Neural cell (in vitro differentiated cells): ENCODE data around the gene AGBL5. TPM values are rescaled to one million over a fixed set of nuclear protein-coding genes. Genes with fewer than 3 reads are reported as not detected.

Source experiments
- H2AFZ ChIP-seq: fragments of 200-600, 300-800 bp; sonication (generic), shearing (Covaris generic); 2 replicates; pipeline ENCODE4 v1.6.0; 2014; ENCODE audit warnings: low read depth, mild to moderate bottlenecking, antibody characterized with exemption, low read length, moderate library complexity
- H3F3A ChIP-seq: fragments of 200-600 bp; shearing (Covaris generic); 2 replicates; pipeline ENCODE4 v1.6.1; 2016; ENCODE audit warnings: mild to moderate bottlenecking, moderate library complexity, mixed read lengths, antibody characterized with exemption, low read length; ENCODE audit not compliant: insufficient read depth, poor library complexity, severe bottlenecking
- H3K27ac ChIP-seq: fragments of 200-600, 300-800 bp; sonication (generic), shearing (Covaris generic); 2 replicates; pipeline ENCODE4 v1.5.1; 2014; ENCODE audit warnings: mild to moderate bottlenecking, low read length, moderate library complexity
- H3K27me3 ChIP-seq: fragments of 300-800, 200-600 bp; sonication (generic), shearing (Covaris generic); 2 replicates; pipeline ENCODE4 v1.6.0; 2014; ENCODE audit warnings: mild to moderate bottlenecking, low read depth, low read length, moderate library complexity; ENCODE audit not compliant: insufficient read depth
- H3K36me3 ChIP-seq: fragments of 300-800, 200-600 bp; sonication (generic), shearing (Covaris generic); 2 replicates; pipeline ENCODE4 v1.5.1; 2014; ENCODE audit warnings: mild to moderate bottlenecking, antibody characterized with exemption, low read length, moderate library complexity; ENCODE audit not compliant: insufficient read depth
- H3K4me2 ChIP-seq: fragments of 300-800, 200-600 bp; sonication (generic), shearing (Covaris generic); 2 replicates; pipeline ENCODE4 v1.6.0; 2014; ENCODE audit warnings: mild to moderate bottlenecking, low read length
- H3K4me3 ChIP-seq: fragments of 300-800, 200-600 bp; sonication (generic), shearing (Covaris generic); 2 replicates; pipeline ENCODE4 v1.5.1; 2014; ENCODE audit warnings: mild to moderate bottlenecking, low read length, moderate library complexity
- H3K79me2 ChIP-seq: fragments of 200-600 bp; shearing (Covaris generic); replicated peaks from 2 replicates; pipeline ENCODE4 v1.6.0; 2014; ENCODE audit warnings: mild to moderate bottlenecking, low read length, moderate library complexity; ENCODE audit not compliant: insufficient read depth
- H3K9ac ChIP-seq: fragments of 300-800, 200-600 bp; sonication (generic), shearing (Covaris generic); 2 replicates; pipeline ENCODE4 v1.6.1; 2016; ENCODE audit warnings: mild to moderate bottlenecking, low read length, mixed read lengths
- H3K9me2 ChIP-seq: fragments of 200-600 bp; shearing (Covaris generic); 2 replicates; pipeline ENCODE4 v1.6.1; 2016; ENCODE audit warnings: mild to moderate bottlenecking, low read length, mixed read lengths; ENCODE audit not compliant: insufficient read depth
- H3K9me3 ChIP-seq: fragments of 200-600, 300-800 bp; sonication (generic), shearing (Covaris generic); 2 replicates; pipeline ENCODE4 v1.6.1; 2016; ENCODE audit warnings: mild to moderate bottlenecking, mixed run types, low read length, moderate library complexity, mixed read lengths
- H4K20me1 ChIP-seq: fragments of 200-600 bp; shearing (Covaris generic); 2 replicates; pipeline ENCODE4 v1.6.1; 2016; ENCODE audit warnings: mild to moderate bottlenecking, mixed run types; ENCODE audit not compliant: insufficient read depth
- EP300 ChIP-seq: fragments of 450-650 bp; conservative IDR thresholded peaks from 2 replicates; pipeline ENCODE4 v1.6.1; 2014; ENCODE audit warnings: antibody characterized with exemption, mild to moderate bottlenecking, moderate library complexity; ENCODE audit not compliant: poor library complexity, severe bottlenecking
- EZH2 ChIP-seq: fragments of 200-600, 300-800 bp; shearing (Covaris generic), sonication (generic); IDR thresholded peaks from 2 replicates; pipeline ENCODE4 v1.6.1; 2014; ENCODE audit warnings: antibody characterized with exemption, low read length, borderline replicate concordance, mild to moderate bottlenecking; ENCODE audit not compliant: insufficient read depth, poor library complexity, severe bottlenecking
- MXI1 ChIP-seq: fragments of 450-650 bp; conservative IDR thresholded peaks from 2 replicates; pipeline ENCODE4 v1.6.1; 2014; ENCODE audit warnings: antibody characterized with exemption, mild to moderate bottlenecking; ENCODE audit not compliant: poor library complexity, severe bottlenecking
- POLR2AphosphoS5 ChIP-seq: IDR thresholded peaks from 2 replicates; pipeline ENCODE4 v1.6.1; 2012
- RAD21 ChIP-seq: fragments of 450-650 bp; conservative IDR thresholded peaks from 2 replicates; pipeline ENCODE4 v1.6.1; 2014; ENCODE audit warnings: antibody characterized with exemption, mild to moderate bottlenecking, moderate library complexity
- SMC3 ChIP-seq: fragments of 450-650 bp; conservative IDR thresholded peaks from 2 replicates; pipeline ENCODE4 v1.6.1; 2014; ENCODE audit warnings: antibody characterized with exemption, mild to moderate bottlenecking, moderate library complexity; ENCODE audit not compliant: poor library complexity
- TAF1 ChIP-seq: IDR thresholded peaks from 2 replicates; pipeline ENCODE4 v1.6.1; 2012; ENCODE audit warnings: low read depth
- polyA plus RNA-seq: library from polyadenylated mRNA; depleted of rRNA; stranded (reverse); fragments of >200 nt; gene quantifications from 2 replicates; pipeline ENCODE4 v1.2.3, GENCODE V29; 2014
- TF ChIP-seq, protein P1 (sequence below): IDR thresholded peaks from 2 replicates; pipeline ENCODE4 v1.6.1; 2012; ENCODE audit warnings: borderline replicate concordance
- TF ChIP-seq, protein P2 (sequence below): fragments of 450-650 bp; IDR thresholded peaks from 2 replicates; pipeline ENCODE4 v1.5.1; 2014; ENCODE audit warnings: antibody characterized with exemption, mild to moderate bottlenecking, moderate library complexity; ENCODE audit not compliant: poor library complexity, severe bottlenecking

AGBL5 gene
- polyA plus RNA-seq, 1 donor from 2014 or later = 34.3 TPM

DNA sequence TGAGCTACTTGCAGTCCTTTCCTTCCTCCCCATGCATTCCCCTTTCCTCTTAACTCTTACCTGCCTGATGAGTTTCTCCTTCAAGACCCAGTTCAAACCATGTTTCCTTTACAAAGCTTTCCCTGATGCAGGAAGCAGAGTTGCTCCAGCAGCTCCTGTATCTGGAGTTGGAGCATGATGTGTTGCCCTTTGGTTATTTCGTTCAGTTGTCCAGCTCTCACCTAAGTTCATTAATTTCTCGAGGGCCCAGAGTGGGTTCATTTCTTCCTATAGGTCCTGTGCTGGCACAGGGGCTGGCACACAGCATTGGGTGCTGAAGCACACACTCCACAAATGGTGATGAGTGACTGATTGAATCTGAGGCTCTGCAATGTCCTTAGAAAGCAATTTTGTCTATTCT, 41.8 kb upstream of the AGBL5 start:
- TF ChIP-seq SMC3 (no peak), EZH2 (no peak), MXI1 (no peak), EP300 (no peak), POLR2AphosphoS5 (no peak), TAF1 (no peak), RAD21 (no peak)
- TF ChIP-seq, protein P1, sequence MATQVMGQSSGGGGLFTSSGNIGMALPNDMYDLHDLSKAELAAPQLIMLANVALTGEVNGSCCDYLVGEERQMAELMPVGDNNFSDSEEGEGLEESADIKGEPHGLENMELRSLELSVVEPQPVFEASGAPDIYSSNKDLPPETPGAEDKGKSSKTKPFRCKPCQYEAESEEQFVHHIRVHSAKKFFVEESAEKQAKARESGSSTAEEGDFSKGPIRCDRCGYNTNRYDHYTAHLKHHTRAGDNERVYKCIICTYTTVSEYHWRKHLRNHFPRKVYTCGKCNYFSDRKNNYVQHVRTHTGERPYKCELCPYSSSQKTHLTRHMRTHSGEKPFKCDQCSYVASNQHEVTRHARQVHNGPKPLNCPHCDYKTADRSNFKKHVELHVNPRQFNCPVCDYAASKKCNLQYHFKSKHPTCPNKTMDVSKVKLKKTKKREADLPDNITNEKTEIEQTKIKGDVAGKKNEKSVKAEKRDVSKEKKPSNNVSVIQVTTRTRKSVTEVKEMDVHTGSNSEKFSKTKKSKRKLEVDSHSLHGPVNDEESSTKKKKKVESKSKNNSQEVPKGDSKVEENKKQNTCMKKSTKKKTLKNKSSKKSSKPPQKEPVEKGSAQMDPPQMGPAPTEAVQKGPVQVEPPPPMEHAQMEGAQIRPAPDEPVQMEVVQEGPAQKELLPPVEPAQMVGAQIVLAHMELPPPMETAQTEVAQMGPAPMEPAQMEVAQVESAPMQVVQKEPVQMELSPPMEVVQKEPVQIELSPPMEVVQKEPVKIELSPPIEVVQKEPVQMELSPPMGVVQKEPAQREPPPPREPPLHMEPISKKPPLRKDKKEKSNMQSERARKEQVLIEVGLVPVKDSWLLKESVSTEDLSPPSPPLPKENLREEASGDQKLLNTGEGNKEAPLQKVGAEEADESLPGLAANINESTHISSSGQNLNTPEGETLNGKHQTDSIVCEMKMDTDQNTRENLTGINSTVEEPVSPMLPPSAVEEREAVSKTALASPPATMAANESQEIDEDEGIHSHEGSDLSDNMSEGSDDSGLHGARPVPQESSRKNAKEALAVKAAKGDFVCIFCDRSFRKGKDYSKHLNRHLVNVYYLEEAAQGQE = no peak
- TF ChIP-seq, protein P2, sequence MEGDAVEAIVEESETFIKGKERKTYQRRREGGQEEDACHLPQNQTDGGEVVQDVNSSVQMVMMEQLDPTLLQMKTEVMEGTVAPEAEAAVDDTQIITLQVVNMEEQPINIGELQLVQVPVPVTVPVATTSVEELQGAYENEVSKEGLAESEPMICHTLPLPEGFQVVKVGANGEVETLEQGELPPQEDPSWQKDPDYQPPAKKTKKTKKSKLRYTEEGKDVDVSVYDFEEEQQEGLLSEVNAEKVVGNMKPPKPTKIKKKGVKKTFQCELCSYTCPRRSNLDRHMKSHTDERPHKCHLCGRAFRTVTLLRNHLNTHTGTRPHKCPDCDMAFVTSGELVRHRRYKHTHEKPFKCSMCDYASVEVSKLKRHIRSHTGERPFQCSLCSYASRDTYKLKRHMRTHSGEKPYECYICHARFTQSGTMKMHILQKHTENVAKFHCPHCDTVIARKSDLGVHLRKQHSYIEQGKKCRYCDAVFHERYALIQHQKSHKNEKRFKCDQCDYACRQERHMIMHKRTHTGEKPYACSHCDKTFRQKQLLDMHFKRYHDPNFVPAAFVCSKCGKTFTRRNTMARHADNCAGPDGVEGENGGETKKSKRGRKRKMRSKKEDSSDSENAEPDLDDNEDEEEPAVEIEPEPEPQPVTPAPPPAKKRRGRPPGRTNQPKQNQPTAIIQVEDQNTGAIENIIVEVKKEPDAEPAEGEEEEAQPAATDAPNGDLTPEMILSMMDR = no peak
- H3K4me3 ChIP-seq = no peak overlapping the region
- H3K79me2 ChIP-seq = no peaks in the 10 kb centered on the region
- no peak overlapping the region for H3K27ac ChIP-seq
- no peaks in the 10 kb centered on the region for H3K36me3 ChIP-seq
- H3K27me3 ChIP-seq = no peaks in the 10 kb centered on the region
- no peaks in the 10 kb centered on the region for H4K20me1 ChIP-seq
- no peaks in the 10 kb centered on the region for H3K9me2 ChIP-seq
- no peak overlapping the region for H3K4me2 ChIP-seq
- H2AFZ ChIP-seq = no peak overlapping the region
- H3K9ac ChIP-seq = no peak overlapping the region
- no peaks in the 10 kb centered on the region for H3F3A ChIP-seq
- no peaks in the 10 kb centered on the region for H3K9me3 ChIP-seq

DNA sequence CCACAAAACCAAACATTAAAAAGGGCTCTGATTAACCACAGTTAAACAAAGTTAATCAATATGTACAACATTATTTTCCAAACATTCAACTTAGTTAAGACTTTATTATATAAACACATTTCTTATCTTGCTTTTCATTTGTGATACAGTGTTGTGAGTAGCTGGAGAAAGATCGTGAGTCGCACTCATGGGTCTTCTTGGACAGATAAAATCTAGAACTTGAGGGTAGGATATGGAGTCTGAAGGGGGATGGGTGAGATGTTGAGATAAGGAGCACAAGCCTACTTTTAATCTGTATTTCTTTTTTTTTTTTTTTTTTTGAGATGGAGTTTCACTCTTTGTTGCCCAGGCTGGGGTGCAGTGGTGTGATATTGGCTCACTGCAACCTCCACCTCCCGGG, 41.3 kb upstream of the AGBL5 start:
- no peaks in the 10 kb centered on the region for H3K27me3 ChIP-seq
- H3K9ac ChIP-seq = no peak overlapping the region
- no peaks in the 10 kb centered on the region for H3K9me2 ChIP-seq
- H3K27ac ChIP-seq = no peak overlapping the region
- no peaks in the 10 kb centered on the region for H3K79me2 ChIP-seq
- TF ChIP-seq EZH2 (no peak), EP300 (no peak), SMC3 (no peak), POLR2AphosphoS5 (no peak), RAD21 (no peak), MXI1 (no peak), TAF1 (no peak)
- TF ChIP-seq, protein P2 = no peak
- TF ChIP-seq, protein P1 = no peak
- H3F3A ChIP-seq = no peaks in the 10 kb centered on the region
- no peaks in the 10 kb centered on the region for H3K9me3 ChIP-seq
- H2AFZ ChIP-seq = no peak overlapping the region
- H3K36me3 ChIP-seq = no peaks in the 10 kb centered on the region
- H3K4me2 ChIP-seq = no peak overlapping the region
- H3K4me3 ChIP-seq = no peak overlapping the region
- H4K20me1 ChIP-seq = no peaks in the 10 kb centered on the region
